Measurements from ENCODE around the gene WDFY4.

Gene WDFY4

GRCh38 chr10:49011756-49012155 is 327.1 kb downstream of the WDFY4 start:
- DNase-seq (ENCODE audit: low spot score in 2 of 2) = no peak
- no peaks in the 10 kb centered on the region for H3K27me3 ChIP-seq (ENCODE audit: low read depth)
- no peak overlapping the region for H3K4me3 ChIP-seq
- H3K4me1 ChIP-seq = no peaks in the 10 kb centered on the region
- H3K36me3 ChIP-seq (replicated peaks) = no peaks in the 10 kb centered on the region
- no peaks in the 10 kb centered on the region for H3K9me3 ChIP-seq
- in situ Hi-C loops (cut with MboI; ENCODE audit: low sequenced_read_pairs) = no loop called here

- Histone ChIP-seq H3K36me3 (replicated peaks) (no peaks in the 10 kb centered on the region), H3K4me1 (no peaks in the 10 kb centered on the region), H3K4me3 (no peak overlapping the region), H3K9me3 (no peaks in the 10 kb centered on the region), H3K27me3 (ENCODE audit: low read depth) (no peaks in the 10 kb centered on the region)
- DNase-seq (ENCODE audit: low spot score in 2 of 2) = no peak
- in situ Hi-C loops (cut with MboI; ENCODE audit: low sequenced_read_pairs) = no loop called here
Observed at GRCh38 chr10:49012603-49013002, 327.9 kb downstream of the WDFY4 start.

GRCh38 chr10:49015700-49016099 is 331.0 kb downstream of the WDFY4 start:
- Histone ChIP-seq H3K9me3 (no peaks in the 10 kb centered on the region), H3K4me1 (no peaks in the 10 kb centered on the region), H3K36me3 (replicated peaks) (no peaks in the 10 kb centered on the region), H3K27me3 (ENCODE audit: low read depth) (no peaks in the 10 kb centered on the region), H3K4me3 (no peak overlapping the region)
- in situ Hi-C loops (cut with MboI; ENCODE audit: low sequenced_read_pairs) = no loop called here
- no peak for DNase-seq (ENCODE audit: low spot score in 2 of 2)

GRCh38 chr10:49021685-49022084 is 337.0 kb downstream of the WDFY4 start:
- in situ Hi-C loops (cut with MboI; ENCODE audit: low sequenced_read_pairs) = no loop called here

GRCh38 chr10:49023071-49023470 is 338.4 kb downstream of the WDFY4 start:
- H3K9me3 ChIP-seq = no peaks in the 10 kb centered on the region
- DNase-seq (ENCODE audit: low spot score in 2 of 2) = no peak
- H3K36me3 ChIP-seq (replicated peaks) = no peaks in the 10 kb centered on the region
- in situ Hi-C loops (cut with MboI; ENCODE audit: low sequenced_read_pairs) = no loop called here
- no peaks in the 10 kb centered on the region for H3K4me1 ChIP-seq
- H3K27me3 ChIP-seq (ENCODE audit: low read depth) = no peaks in the 10 kb centered on the region
- H3K4me3 ChIP-seq = no peak overlapping the region

More at GRCh38 chr10:49021685-49022084, 337.0 kb downstream of the WDFY4 start:
- H3K36me3 ChIP-seq (replicated peaks) = no peaks in the 10 kb centered on the region
- H3K4me3 ChIP-seq = no peak overlapping the region
- DNase-seq (ENCODE audit: low spot score in 2 of 2) = no peak
- no peaks in the 10 kb centered on the region for H3K9me3 ChIP-seq
- H3K4me1 ChIP-seq = no peaks in the 10 kb centered on the region
- no peaks in the 10 kb centered on the region for H3K27me3 ChIP-seq (ENCODE audit: low read depth)

- DNase-seq (ENCODE audit: low spot score in 2 of 2) = no peak
- Histone ChIP-seq H3K36me3 (replicated peaks) (no peaks in the 10 kb centered on the region), H3K27me3 (ENCODE audit: low read depth) (no peaks in the 10 kb centered on the region), H3K9me3 (no peaks in the 10 kb centered on the region), H3K4me1 (no peaks in the 10 kb centered on the region), H3K4me3 (no peak overlapping the region)
- in situ Hi-C loops (cut with MboI; ENCODE audit: low sequenced_read_pairs) = no loop called here
Observed at GRCh38 chr10:49023752-49024151, 339.1 kb downstream of the WDFY4 start.

GRCh38 chr10:49024484-49024883 is 339.8 kb downstream of the WDFY4 start:
- Histone ChIP-seq H3K4me1 (no peaks in the 10 kb centered on the region), H3K36me3 (replicated peaks) (no peaks in the 10 kb centered on the region), H3K27me3 (ENCODE audit: low read depth) (no peaks in the 10 kb centered on the region), H3K9me3 (no peaks in the 10 kb centered on the region), H3K4me3 (no peak overlapping the region)
- no peak for DNase-seq (ENCODE audit: low spot score in 2 of 2)
- in situ Hi-C loops (cut with MboI; ENCODE audit: low sequenced_read_pairs) = no loop called here

GRCh38 chr10:49025347-49025983 is 340.8 kb downstream of the WDFY4 start:
- H3K4me1 ChIP-seq = no peaks in the 10 kb centered on the region
- in situ Hi-C loops (cut with MboI; ENCODE audit: low sequenced_read_pairs) = no loop called here
- no peaks in the 10 kb centered on the region for H3K36me3 ChIP-seq (replicated peaks)
- H3K4me3 ChIP-seq = no peak overlapping the region
- no peaks in the 10 kb centered on the region for H3K27me3 ChIP-seq (ENCODE audit: low read depth)
- H3K9me3 ChIP-seq = no peaks in the 10 kb centered on the region
- DNase-seq (ENCODE audit: low spot score in 2 of 2) = no peak

GRCh38 chr10:49028639-49029038 is 344.0 kb downstream of the WDFY4 start:
- in situ Hi-C loops (cut with MboI; ENCODE audit: low sequenced_read_pairs) = no loop called here
- DNase-seq (ENCODE audit: low spot score in 2 of 2) = no peak
- Histone ChIP-seq H3K36me3 (replicated peaks) (no peaks in the 10 kb centered on the region), H3K27me3 (ENCODE audit: low read depth) (no peaks in the 10 kb centered on the region), H3K9me3 (no peaks in the 10 kb centered on the region), H3K4me1 (no peaks in the 10 kb centered on the region), H3K4me3 (no peak overlapping the region)

- H3K4me1 ChIP-seq = no peaks in the 10 kb centered on the region
- in situ Hi-C loops (cut with MboI; ENCODE audit: low sequenced_read_pairs) = no loop called here
- no peaks in the 10 kb centered on the region for H3K36me3 ChIP-seq (replicated peaks)
- no peaks in the 10 kb centered on the region for H3K27me3 ChIP-seq (ENCODE audit: low read depth)
- no peak for DNase-seq (ENCODE audit: low spot score in 2 of 2)
- no peak overlapping the region for H3K4me3 ChIP-seq
- no peaks in the 10 kb centered on the region for H3K9me3 ChIP-seq
Observed at GRCh38 chr10:49029666-49030065, 345.0 kb downstream of the WDFY4 start.

Data from HAP-1 (cell line).